ENCODE data around the gene TEKTIP1.

GRCh38 chr19:3524078-3524842 lies 14.7 kb upstream of the TEKTIP1 start:
- TF ChIP-seq CTCF (conservative IDR thresholded peaks at IDR 0.05; ENCODE audit: low read depth, low read length) (no peak), RCOR1 (IDR thresholded peaks at IDR 0.05; ENCODE audit: insufficient replicate concordance, low read length) (no peak), ELK1 (IDR thresholded peaks at IDR 0.05; ENCODE audit: borderline replicate concordance, low read depth, low read length) (no peak), CHD1 (IDR thresholded peaks at IDR 0.05; ENCODE audit: low read depth, low read length) (no peak), MXI1 (IDR thresholded peaks at IDR 0.05; ENCODE audit: borderline replicate concordance, low read depth, low read length) (no peak), MAZ (IDR thresholded peaks at IDR 0.05; ENCODE audit: borderline replicate concordance, low read depth, low read length) (no peak), POLR2A (IDR thresholded peaks at IDR 0.05; ENCODE audit: low read depth, low read length) (no peak), RFX5 (IDR thresholded peaks at IDR 0.05; ENCODE audit: low read depth, low read length) (no peak), USF2 (IDR thresholded peaks at IDR 0.05; ENCODE audit: low read depth, low read length) (no peak), MAFK (IDR thresholded peaks at IDR 0.05; ENCODE audit: low read depth, low read length) (no peak), RAD21 (IDR thresholded peaks at IDR 0.05; ENCODE audit: low read length) (no peak)

Data from IMR-90 (cell line).